Nephron progenitor cell (in vitro differentiated cells): ENCODE measurements around the gene DDX54.

Experiments used
- DNase-seq: peaks from one replicate; pipeline ENCODE4 v3.0.0; 2021
- H3K27ac Mint-ChIP-seq: 2 replicates; pipeline ENCODE4 v1.8.0; 2021; ENCODE audit warnings: mild to moderate bottlenecking, moderate library complexity, mixed read lengths
- H3K27me3 Mint-ChIP-seq: 2 replicates; pipeline ENCODE4 v1.8.0; 2021; ENCODE audit warnings: mild to moderate bottlenecking, low read depth, mixed read lengths; ENCODE audit not compliant: poor library complexity
- H3K36me3 Mint-ChIP-seq: 2 replicates; pipeline ENCODE4 v1.8.0; 2021; ENCODE audit warnings: low read depth, mixed read lengths
- H3K4me1 Mint-ChIP-seq: 2 replicates; pipeline ENCODE4 v1.8.0; 2021; ENCODE audit warnings: mixed read lengths
- H3K4me3 Mint-ChIP-seq: 2 replicates; pipeline ENCODE4 v1.8.0; 2021; ENCODE audit warnings: mild to moderate bottlenecking, moderate library complexity, mixed read lengths
- H3K9me3 Mint-ChIP-seq: 2 replicates; pipeline ENCODE4 v1.8.0; 2021; ENCODE audit warnings: mild to moderate bottlenecking, moderate library complexity, mixed read lengths
- CTCF ChIP-seq: fragments of 200-600 bp; sonication (generic); IDR thresholded peaks from 2 replicates; pipeline ENCODE4 v1.5.0; 2021; ENCODE audit warnings: antibody characterized with exemption

The DDX54 gene

DNA sequence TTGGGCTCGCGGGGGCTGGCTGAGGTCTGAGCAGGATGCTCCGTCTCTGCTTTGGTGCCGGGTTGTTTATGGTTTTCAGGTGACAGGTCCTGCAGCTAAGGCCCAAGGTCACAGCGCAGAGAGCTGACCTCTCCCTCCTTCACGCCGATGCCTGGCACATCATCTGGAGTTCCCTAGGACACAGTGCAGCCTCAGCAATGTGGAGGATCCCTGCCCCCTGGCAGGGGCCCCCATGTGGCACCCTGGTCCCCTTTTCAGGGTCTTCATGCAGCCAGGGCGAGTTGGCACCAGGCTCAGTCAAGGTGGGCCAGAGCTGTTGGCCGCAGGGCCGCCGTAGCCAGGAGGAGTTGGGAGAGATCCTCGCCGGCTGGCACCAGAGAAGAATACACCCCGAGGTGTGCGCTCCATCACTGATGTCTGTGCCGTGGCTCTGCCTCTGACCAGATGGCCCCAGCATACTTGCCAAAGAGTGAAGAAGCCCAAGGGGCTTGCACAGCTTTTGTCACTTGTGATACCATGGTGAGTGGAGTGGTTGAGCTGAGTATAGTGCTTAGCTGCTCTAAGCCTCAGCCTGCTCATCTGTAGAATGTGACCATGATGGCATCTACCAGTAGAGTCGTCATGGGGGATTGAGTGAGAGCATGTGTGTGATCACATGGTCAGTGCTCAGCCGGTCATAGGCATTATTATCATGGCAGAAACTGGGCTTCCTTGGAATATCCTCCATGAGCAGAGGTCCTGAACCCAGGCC, 47.0 kb upstream of the DDX54 start:
- H3K27ac Mint-ChIP-seq = peak overlapping the region; percentile 45
- DNase-seq = peak; percentile 23
- peaks cover 34% of the 10 kb centered on the region for H3K36me3 Mint-ChIP-seq
- no peak for TF ChIP-seq CTCF
- H3K27me3 Mint-ChIP-seq = peaks cover 10% of the 10 kb centered on the region
- H3K9me3 Mint-ChIP-seq = no peaks in the 10 kb centered on the region
- H3K4me3 Mint-ChIP-seq = peak overlapping the region; percentile 25
- H3K4me1 Mint-ChIP-seq = peaks cover 60% of the 10 kb centered on the region

DNA sequence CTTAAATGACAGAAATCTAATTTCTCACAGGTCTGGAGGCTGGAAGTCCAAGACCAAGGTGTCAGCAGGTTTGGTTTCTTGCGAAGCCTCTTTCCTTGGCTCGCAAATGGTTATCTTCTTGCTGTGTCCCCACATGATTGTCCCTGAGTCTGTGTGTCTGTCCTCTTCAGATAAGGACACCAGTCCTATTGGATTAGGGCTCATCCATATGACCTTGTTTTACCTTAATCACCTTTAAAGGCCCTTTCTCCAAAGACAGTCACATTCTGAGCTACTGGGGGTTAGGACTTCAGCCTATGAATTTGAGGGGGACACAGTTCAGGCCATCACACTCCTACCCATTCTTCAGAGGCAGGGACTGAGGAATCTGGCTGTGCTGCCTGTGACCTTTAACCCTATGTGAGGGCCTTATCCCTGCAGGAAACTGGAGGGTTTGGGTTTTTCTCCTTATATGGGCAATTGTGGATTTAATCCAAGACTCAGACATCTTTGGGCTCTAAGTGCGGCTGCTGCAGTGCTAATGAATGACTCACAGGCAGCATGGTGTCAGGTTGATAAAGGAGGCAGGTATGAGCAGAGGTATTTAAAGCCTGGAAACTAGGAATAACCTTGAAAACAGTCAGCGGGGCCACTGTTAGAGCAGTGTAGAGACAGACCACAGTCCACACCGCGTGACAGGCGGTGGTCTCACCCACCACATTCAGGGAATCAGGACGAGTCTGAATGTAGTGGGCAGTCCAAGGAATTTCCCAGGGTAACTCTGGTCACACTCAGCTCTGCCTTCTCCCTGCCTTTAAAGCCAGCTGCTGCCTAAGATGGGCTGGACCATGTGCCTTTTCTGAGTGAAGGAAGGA, 46.2 kb upstream of the DDX54 start:
- Mint-ChIP-seq H3K27me3 (peaks cover 10% of the 10 kb centered on the region), H3K4me1 (peaks cover 67% of the 10 kb centered on the region), H3K27ac (no peak overlapping the region), H3K36me3 (peaks cover 35% of the 10 kb centered on the region), H3K9me3 (no peaks in the 10 kb centered on the region), H3K4me3 (no peak overlapping the region)
- TF ChIP-seq CTCF = no peak
- DNase-seq = no peak

DNA sequence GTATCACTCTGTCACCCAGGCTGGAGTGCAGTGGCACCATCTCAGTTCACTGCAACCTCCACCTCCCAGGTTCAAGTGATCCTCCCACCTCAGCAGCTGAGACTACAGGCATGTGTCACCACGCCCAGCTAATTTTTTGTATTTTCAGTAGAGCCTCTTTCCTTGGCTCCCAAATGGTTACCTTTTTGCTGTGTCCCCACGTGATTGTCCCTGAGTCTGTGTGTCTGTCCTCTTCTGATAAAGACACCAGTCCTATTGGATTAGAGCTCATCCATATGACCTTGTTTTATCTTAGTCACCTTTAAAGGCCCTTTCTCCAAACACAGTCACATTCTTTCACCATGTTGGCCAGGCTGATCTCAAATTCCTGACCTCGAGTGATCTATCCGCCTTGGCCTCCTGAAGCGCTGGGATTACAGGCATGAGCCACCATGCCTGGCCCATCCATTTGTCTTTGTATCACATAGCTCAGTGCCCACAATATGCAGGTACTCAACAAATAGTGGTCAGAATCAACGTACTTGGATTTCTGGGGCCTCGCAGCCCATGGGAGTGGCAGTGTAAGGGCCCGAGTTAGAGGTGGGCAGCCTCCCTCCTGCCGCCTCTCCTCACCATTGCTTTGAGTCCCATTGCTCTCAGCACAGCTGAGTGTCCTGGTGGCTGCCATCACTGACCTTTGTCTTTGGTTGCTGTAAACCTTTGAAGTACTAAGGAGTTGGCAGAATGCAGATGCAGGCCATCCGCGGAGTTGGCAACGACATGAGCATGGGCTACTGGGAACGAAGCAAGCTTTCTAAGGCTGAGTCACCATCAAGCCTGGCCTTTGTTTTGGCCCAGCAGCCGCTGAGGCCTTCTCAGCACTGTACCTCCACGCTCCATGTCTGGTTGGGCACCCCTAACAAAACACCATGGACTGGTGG, 45.3 kb upstream of the DDX54 start:
- Mint-ChIP-seq H3K27ac (no peak overlapping the region), H3K4me3 (no peak overlapping the region), H3K36me3 (peaks cover 32% of the 10 kb centered on the region), H3K9me3 (no peaks in the 10 kb centered on the region), H3K27me3 (peaks cover 7% of the 10 kb centered on the region), H3K4me1 (peaks cover 65% of the 10 kb centered on the region)
- TF ChIP-seq CTCF = no peak
- DNase-seq = no peak

DNA sequence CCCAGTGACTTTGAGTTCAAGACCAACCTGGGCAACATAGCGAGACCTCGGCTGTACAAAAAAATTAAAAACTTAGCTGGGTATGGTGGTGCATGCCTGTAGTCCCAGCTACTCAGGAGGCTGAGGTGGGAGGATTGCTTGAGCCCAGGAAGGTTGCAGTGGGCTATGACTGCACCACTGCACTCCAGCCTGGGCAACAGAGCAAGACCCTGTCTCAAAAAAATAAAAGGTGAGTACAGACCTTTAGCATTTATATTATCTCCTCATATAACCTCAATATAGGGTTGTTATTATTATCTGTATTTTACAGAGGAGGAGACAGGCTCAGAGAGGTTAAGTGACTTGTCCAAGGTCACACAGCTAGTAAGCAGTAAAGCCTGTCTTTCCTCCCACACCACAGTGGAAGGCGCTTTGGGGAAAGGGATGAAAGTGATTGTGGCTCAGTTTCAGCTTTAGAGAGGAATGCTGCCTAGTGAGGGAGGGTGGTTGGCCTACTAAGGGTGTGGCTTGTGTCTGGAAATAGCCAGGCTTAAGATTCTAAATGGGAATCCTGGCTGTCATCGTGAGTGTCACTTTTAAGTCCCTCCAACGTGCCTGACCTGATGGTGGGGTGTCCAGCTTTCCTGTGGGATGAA, 43.2 kb upstream of the DDX54 start:
- Mint-ChIP-seq H3K27ac (no peak overlapping the region), H3K4me1 (peaks cover 54% of the 10 kb centered on the region)

More for the DNA sequence above, 43.2 kb upstream of the DDX54 start:
- Mint-ChIP-seq H3K9me3 (no peaks in the 10 kb centered on the region), H3K27me3 (peaks cover 1% of the 10 kb centered on the region), H3K4me3 (no peak overlapping the region), H3K36me3 (peaks cover 26% of the 10 kb centered on the region)
- TF ChIP-seq CTCF = no peak
- DNase-seq = no peak
